Testis (tissue), 3 donors: Measurements from ENCODE around the gene GAA. TPM values are rescaled to one million over a fixed set of nuclear protein-coding genes. Genes with fewer than 3 reads are reported as not detected.

Experiments
- DNase-seq: peaks from one replicate; pipeline ENCODE4 v3.0.0-alpha.2; 2019
- H3K27ac ChIP-seq, 2 donors: fragments of 200-600 bp; sonication (generic); one replicate each; pipeline ENCODE4 v1.5.1; 2019
- H3K27me3 ChIP-seq: fragments of 200-600 bp; sonication (generic); one replicate; pipeline ENCODE4 v1.5.1; 2019
- H3K36me3 ChIP-seq: fragments of 200-600 bp; sonication (generic); one replicate; pipeline ENCODE4 v1.5.1; 2017; ENCODE audit warnings: low read depth; ENCODE audit errors: missing control alignments
- H3K4me1 ChIP-seq: fragments of 200-600 bp; sonication (generic); one replicate; pipeline ENCODE4 v1.5.1; 2019
- H3K4me3 ChIP-seq, 2 donors: fragments of 200-600 bp; sonication (generic); one replicate each; pipeline ENCODE4 v1.5.1; 2017 to 2019
- H3K9me3 ChIP-seq: fragments of 200-600 bp; sonication (generic); one replicate; pipeline ENCODE4 v1.5.1; 2017
- CTCF ChIP-seq, 3 experiments: fragments of 450-650 bp in 2 of 3; fragments of 200-600 bp in 1 of 3; sonication (generic) in 1 of 3; IDR thresholded peaks; one replicate each; pipeline ENCODE4 v1.5.1; 2016 to 2019; ENCODE audit warnings: antibody characterized with exemption in 3 of 3, mild to moderate bottlenecking in 2 of 3, moderate library complexity in 1 of 3
- POLR2A ChIP-seq: fragments of 450-650 bp; IDR thresholded peaks from one replicate; pipeline ENCODE4 v1.6.1; 2017; ENCODE audit warnings: antibody characterized with exemption, mild to moderate bottlenecking, moderate library complexity
- WGBS, 2 donors: methylation state at CpG; one replicate each; pipeline ENCODE4 v1.1.5; 2018; 5-methylcytosine and 5-hydroxymethylcytosine counted together
- intact Hi-C: fragments of 100-400 bp; cut with DNase I; formaldehyde crosslinking; loops from one replicate; pipeline ENCODE4 v1.15.1; 2023; ENCODE audit warnings: low total_unique reads
- polyA plus RNA-seq: library from polyadenylated mRNA; stranded (reverse); fragments of 350-450 nt; fragmentation: Illumina TruSeq; extraction: RNeasy Lipid Tissue Mini Kit (QIAGEN cat#74804); gene quantifications from one replicate; pipeline ENCODE4 v1.2.3, GENCODE V29; 2014; ENCODE audit warnings: low read depth, low replicate concordance; ENCODE audit not compliant: insufficient read depth
- total RNA-seq, 2 donors: library from RNA; depleted of rRNA; stranded (reverse); fragments of >200 nt; gene quantifications; one replicate each; pipeline ENCODE4 v1.2.3, GENCODE V29; 2016

The GAA gene
- total and polyA plus RNA-seq, 3 donors from 2014 or later = 155 to 190 (median 166) TPM

GRCh38 chr17:80092959-80093358 is 8.4 kb upstream of the GAA start:
- 57 to 70% methylated on average over 8 of the region's 8 CpGs for WGBS, 2 donors

GRCh38 chr17:80095038-80095843 is 6.1 kb upstream of the GAA start:
- Histone ChIP-seq H3K4me1 (no peaks in the 10 kb centered on the region), H3K36me3 (no peaks in the 10 kb centered on the region), H3K27ac (no peak overlapping the region), H3K4me3 (no peak overlapping the region), H3K27me3 (no peaks in the 10 kb centered on the region), H3K9me3 (no peaks in the 10 kb centered on the region)
- no peak for TF ChIP-seq CTCF (IDR thresholded peaks at IDR 0.05)
- no peak for TF ChIP-seq POLR2A
- WGBS, 2 donors = 88 to 92% methylated on average over 27 to 37 of the region's 37 CpGs
- intact Hi-C loops = no loop called here
- DNase-seq = no peak

More at GRCh38 chr17:80092959-80093358, 8.4 kb upstream of the GAA start:
- Histone ChIP-seq H3K27ac (no peak overlapping the region), H3K36me3 (no peaks in the 10 kb centered on the region), H3K4me3 (no peak overlapping the region), H3K27me3 (no peaks in the 10 kb centered on the region), H3K9me3 (no peaks in the 10 kb centered on the region), H3K4me1 (no peaks in the 10 kb centered on the region)
- intact Hi-C loops = no loop called here
- no peak for DNase-seq
- TF ChIP-seq CTCF (IDR thresholded peaks at IDR 0.05) = no peak
- no peak for TF ChIP-seq POLR2A

- Histone ChIP-seq H3K27ac (no peak overlapping the region), H3K9me3 (no peaks in the 10 kb centered on the region), H3K4me1 (no peaks in the 10 kb centered on the region), H3K27me3 (no peaks in the 10 kb centered on the region), H3K4me3 (no peak overlapping the region), H3K36me3 (no peaks in the 10 kb centered on the region)
- WGBS, 2 donors = 82 to 100% methylated on average over 1 to 16 of the region's 16 CpGs
- DNase-seq = no peak
- intact Hi-C loops = no loop called here
- TF ChIP-seq POLR2A (no peak), CTCF (IDR thresholded peaks at IDR 0.05) (no peak)
These were observed 5.4 kb upstream of the GAA start for GRCh38 chr17:80095844-80096475.

- Histone ChIP-seq H3K27me3 (no peaks in the 10 kb centered on the region), H3K27ac (no peak overlapping the region), H3K4me3 (no peak overlapping the region), H3K36me3 (no peaks in the 10 kb centered on the region), H3K9me3 (no peaks in the 10 kb centered on the region), H3K4me1 (no peaks in the 10 kb centered on the region)
- DNase-seq = no peak
- TF ChIP-seq CTCF (IDR thresholded peaks at IDR 0.05) (no peak), POLR2A (no peak)
- 86 to 92% methylated on average over 11 to 12 of the region's 12 CpGs for WGBS, 2 donors
- intact Hi-C loops = no loop called here
These were observed 4.8 kb upstream of the GAA start for GRCh38 chr17:80096561-80097021.
